Urinary bladder (tissue), 4 donors: ENCODE data around the gene SPATA13. TPM values are rescaled to one million over a fixed set of nuclear protein-coding genes. Genes with fewer than 3 reads are reported as not detected.
"Not testable (repeated sequence)": the region's sequence is repeated elsewhere in the genome, so short reads cannot be mapped to it uniquely, and the experiment has no call there.

Source experiments
- DNase-seq: peaks from one replicate; pipeline ENCODE4 v3.0.0-alpha.2; 2015; ENCODE audit errors: extremely low spot score
- H3K27ac ChIP-seq: one replicate; pipeline ENCODE4 v1.5.1; 2013; ENCODE audit warnings: low read depth, mild to moderate bottlenecking, moderate library complexity
- H3K36me3 ChIP-seq: one replicate; pipeline ENCODE4 v1.6.1; 2013; ENCODE audit warnings: mild to moderate bottlenecking, moderate library complexity; ENCODE audit not compliant: insufficient read depth
- H3K4me1 ChIP-seq: one replicate; pipeline ENCODE4 v1.6.1; 2013; ENCODE audit warnings: mild to moderate bottlenecking, moderate library complexity; ENCODE audit not compliant: insufficient read depth
- H3K4me3 ChIP-seq: one replicate; pipeline ENCODE4 v1.5.1; 2013; ENCODE audit warnings: low read depth, low read length
- WGBS: extraction: QIAGEN DNeasy Blood & Tissue Kit; methylation state at CpG from one replicate; pipeline ENCODE4 v1.1.7; 2013; 5-methylcytosine and 5-hydroxymethylcytosine counted together
- polyA plus RNA-seq: library from polyadenylated mRNA; stranded (reverse); fragments of 200-250 nt; gene quantifications from one replicate; pipeline ENCODE4 v1.2.3, GENCODE V29; 2013
- total RNA-seq: library from RNA; depleted of rRNA; stranded (reverse); fragments of >200 nt; gene quantifications from one replicate; pipeline ENCODE4 v1.2.3, GENCODE V29; 2014
- donor health status: healthy with polysubstance abuse.
- donor health status: healthy.

The SPATA13 gene
- total RNA-seq (13.6 TPM), polyA plus RNA-seq (5.8 TPM)

GRCh38 chr13:24160458-24161009 lies at the start of gene SPATA13:
Gene SPATA13, plus strand, starts transcription at chr13:24160720. Its CDS starts 62,210 bp downstream, at chr13:24222930.
- WGBS = under 1% methylated on average over 50 of the region's 50 CpGs
- peak; percentile 84 for DNase-seq

GRCh38 chr13:24112791-24113190 lies 47.7 kb upstream of the SPATA13 start:
- H3K36me3 ChIP-seq = no peaks in the 10 kb centered on the region
- no peaks in the 10 kb centered on the region for H3K4me1 ChIP-seq
- H3K27ac ChIP-seq = no peak overlapping the region
- no peak overlapping the region for H3K4me3 ChIP-seq
- DNase-seq = no peak
- 84% methylated on average over 5 of the region's 5 CpGs for WGBS

More at GRCh38 chr13:24160458-24161009, at the start of gene SPATA13:
- Histone ChIP-seq H3K4me3 (peak within 1 kb of the TSS; percentile 65), H3K36me3 (no peaks in the 10 kb centered on the region), H3K27ac (peak within 1 kb of the TSS; percentile 55), H3K4me1 (no peaks in the 10 kb centered on the region)

DNA sequence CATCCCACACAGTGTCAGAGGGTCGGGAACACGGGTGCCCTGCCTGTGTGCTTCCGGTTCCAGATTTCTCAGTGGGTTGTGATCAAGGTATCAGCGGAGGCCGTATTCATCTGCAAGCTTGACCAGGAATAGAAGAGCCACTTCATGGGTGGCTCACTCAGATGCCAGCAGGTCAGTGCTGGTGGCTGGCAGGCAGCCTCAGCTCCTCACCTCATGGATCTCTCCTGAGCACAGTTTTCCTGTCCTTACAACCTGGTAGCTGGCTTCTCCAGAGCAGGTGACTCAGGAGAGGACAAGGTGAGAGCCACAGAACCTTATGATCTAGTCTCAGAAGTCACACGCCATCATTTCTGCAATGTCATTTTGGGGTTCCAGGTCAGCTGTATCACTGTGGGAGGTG lies 44.8 kb upstream of the SPATA13 start:
- 97% methylated on average over 6 of the region's 6 CpGs for whole genome bisulfite sequencing
- Histone ChIP-seq H3K27ac (no peak overlapping the region), H3K4me1 (no peaks in the 10 kb centered on the region), H3K36me3 (no peaks in the 10 kb centered on the region), H3K4me3 (no peak overlapping the region)
- DNase-seq = no peak

GRCh38 chr13:24116131-24116530 lies 44.4 kb upstream of the SPATA13 start:
- WGBS = 93% methylated on average over 6 of the region's 6 CpGs
- no peak overlapping the region for H3K4me3 ChIP-seq
- H3K4me1 ChIP-seq = no peaks in the 10 kb centered on the region
- no peak overlapping the region for H3K27ac ChIP-seq
- H3K36me3 ChIP-seq = no peaks in the 10 kb centered on the region
- no peak for DNase-seq

DNA sequence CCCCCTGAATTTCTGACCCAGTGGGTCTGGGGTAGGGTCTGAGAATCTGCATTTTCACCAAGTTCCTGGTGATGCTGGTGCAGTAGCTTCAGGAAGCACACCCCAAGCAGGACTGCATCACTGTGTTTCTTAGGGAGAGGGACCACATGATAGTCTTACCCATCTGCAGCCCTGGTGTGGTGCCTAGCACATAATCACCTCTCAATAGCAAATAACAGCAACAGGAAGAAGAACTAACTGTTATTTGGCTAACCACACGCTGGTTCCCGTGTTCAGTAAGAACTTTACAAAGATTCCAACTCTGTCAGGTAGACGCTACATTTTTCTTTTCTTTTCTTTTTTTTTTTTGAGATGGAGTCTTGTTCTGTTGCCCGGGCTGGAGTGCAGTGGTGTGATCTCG lies 41.9 kb upstream of the SPATA13 start:
- DNase-seq = no peak
- 95% methylated on average over 5 of the region's 5 CpGs for WGBS
- H3K4me3 ChIP-seq = no peak overlapping the region
- H3K36me3 ChIP-seq = no peaks in the 10 kb centered on the region
- H3K4me1 ChIP-seq = no peaks in the 10 kb centered on the region
- no peak overlapping the region for H3K27ac ChIP-seq

DNA sequence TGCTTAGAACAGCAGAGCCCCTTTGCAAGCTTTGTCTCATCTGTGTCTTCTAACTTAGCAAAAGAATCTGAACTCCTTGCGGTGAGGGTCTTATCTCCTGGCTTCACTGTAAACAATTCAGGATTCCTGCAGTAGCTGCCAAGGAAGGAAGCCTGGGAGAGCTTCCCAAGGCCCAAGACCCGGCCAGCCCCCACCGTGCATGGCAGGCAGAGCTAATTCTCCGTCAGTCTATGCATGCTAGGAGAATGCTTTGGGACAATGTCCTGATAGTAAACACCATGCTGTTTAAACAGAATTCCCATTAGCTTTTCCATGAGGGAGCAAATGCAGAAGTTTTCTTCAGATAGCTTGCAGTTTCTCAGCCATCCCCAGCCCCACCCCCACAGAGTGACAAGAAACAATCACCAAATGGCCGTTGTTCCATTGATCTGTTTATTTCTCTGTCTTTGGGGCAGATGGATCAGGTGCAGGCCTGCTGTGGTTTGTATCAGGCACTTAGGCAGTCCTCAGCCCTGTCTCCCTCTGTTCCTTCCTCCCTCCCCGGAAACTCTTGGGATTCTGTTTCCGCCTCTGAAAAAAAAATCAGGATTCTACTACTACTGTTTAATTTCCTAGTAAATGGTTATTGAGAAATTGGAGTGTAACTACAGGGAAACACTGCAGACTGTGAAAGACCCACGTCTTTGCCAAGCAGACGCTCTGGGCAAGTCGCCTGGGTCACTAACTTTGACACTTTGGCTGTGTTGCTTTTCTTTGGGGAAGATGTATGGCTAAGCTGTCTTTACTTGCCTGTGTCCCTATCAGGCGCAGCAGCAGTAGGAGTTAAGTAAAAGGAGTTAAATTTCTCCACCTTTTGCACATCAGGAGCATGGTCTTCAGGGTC lies 40.7 kb upstream of the SPATA13 start:
- no peaks in the 10 kb centered on the region for H3K36me3 ChIP-seq
- no peak overlapping the region for H3K4me3 ChIP-seq
- WGBS = 34% methylated on average over 11 of the region's 11 CpGs
- DNase-seq = no peak
- no peaks in the 10 kb centered on the region for H3K4me1 ChIP-seq
- no peak overlapping the region for H3K27ac ChIP-seq

DNA sequence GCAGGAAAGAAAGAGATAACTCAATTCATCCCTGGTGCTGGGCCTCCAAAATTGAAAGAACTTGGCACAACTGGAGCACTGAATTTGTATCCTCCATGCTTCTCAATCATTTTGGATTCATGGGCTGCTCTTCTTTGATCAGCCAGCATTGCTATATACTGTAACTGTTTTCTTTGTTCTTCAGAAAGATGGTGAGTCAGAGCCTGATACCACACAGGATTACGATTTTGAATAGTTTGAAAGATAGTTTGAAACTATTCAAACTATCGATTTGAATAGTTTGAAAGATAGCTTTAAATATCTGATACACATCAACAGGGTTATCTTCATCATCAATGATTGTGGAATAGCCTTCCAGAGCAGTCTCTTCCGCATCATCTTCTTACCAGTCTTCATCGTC lies 38.5 kb upstream of the SPATA13 start:
- WGBS = 92% methylated on average over 4 of the region's 4 CpGs
- DNase-seq = not testable (repeated sequence)

GRCh38 chr13:24122569-24122968 lies 38.0 kb upstream of the SPATA13 start:
- H3K36me3 ChIP-seq = no peaks in the 10 kb centered on the region
- no peaks in the 10 kb centered on the region for H3K4me1 ChIP-seq
- no peak overlapping the region for H3K27ac ChIP-seq
- no peak for DNase-seq
- no peak overlapping the region for H3K4me3 ChIP-seq
- WGBS = 88% methylated on average over 5 of the region's 5 CpGs

More for the DNA sequence above, 38.5 kb upstream of the SPATA13 start:
- H3K4me3 ChIP-seq, H3K27ac ChIP-seq, H3K4me1 ChIP-seq, H3K36me3 ChIP-seq: not testable (repeated sequence)

- no peak for DNase-seq
- Histone ChIP-seq H3K4me3 (no peak overlapping the region), H3K4me1 (no peaks in the 10 kb centered on the region), H3K36me3 (no peaks in the 10 kb centered on the region), H3K27ac (no peak overlapping the region)
- WGBS = 79% methylated on average over 2 of the region's 2 CpGs
Measured at GRCh38 chr13:24123761-24124160, 36.8 kb upstream of the SPATA13 start.

GRCh38 chr13:24124789-24125476 lies 35.6 kb upstream of the SPATA13 start:
- no peaks in the 10 kb centered on the region for H3K36me3 ChIP-seq
- H3K4me1 ChIP-seq = no peaks in the 10 kb centered on the region
- no peak overlapping the region for H3K4me3 ChIP-seq
- 77% methylated on average over 9 of the region's 9 CpGs for WGBS
- DNase-seq = no peak
- H3K27ac ChIP-seq = no peak overlapping the region

DNA sequence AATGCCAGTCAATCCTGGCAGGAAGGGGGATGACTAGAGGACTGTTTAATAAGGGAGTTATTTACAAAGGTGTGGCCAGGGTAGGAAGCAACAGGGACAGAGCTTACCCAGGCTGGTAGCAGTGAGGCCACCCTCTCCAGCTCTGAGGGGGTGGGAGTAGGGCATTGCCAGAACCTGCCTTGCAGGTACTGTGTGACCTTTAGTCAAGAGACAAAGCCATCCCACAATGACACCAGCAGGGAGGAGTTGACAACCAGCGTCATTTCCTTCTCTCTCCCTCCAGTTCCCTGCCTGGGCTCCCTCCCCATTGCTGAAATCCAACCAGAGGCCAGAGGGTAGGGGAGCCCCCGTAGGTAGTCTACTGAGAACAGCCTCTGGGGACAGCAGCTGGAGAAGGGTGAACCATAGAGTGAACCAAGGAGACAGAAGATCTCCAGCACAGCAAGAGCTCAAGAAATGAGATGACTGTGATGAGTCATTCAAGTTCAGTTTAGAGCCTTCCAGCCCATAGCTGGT lies 33.3 kb upstream of the SPATA13 start:
- 77% methylated on average over 2 of the region's 2 CpGs for WGBS

GRCh38 chr13:24128112-24128511 lies 32.4 kb upstream of the SPATA13 start:
- WGBS = 92% methylated on average over 5 of the region's 5 CpGs
- no peak for DNase-seq
- H3K4me3 ChIP-seq = no peak overlapping the region

More for the DNA sequence above, 33.3 kb upstream of the SPATA13 start:
- Histone ChIP-seq H3K27ac (no peak overlapping the region), H3K4me3 (no peak overlapping the region), H3K36me3 (no peaks in the 10 kb centered on the region), H3K4me1 (no peaks in the 10 kb centered on the region)
- no peak for DNase-seq

DNA sequence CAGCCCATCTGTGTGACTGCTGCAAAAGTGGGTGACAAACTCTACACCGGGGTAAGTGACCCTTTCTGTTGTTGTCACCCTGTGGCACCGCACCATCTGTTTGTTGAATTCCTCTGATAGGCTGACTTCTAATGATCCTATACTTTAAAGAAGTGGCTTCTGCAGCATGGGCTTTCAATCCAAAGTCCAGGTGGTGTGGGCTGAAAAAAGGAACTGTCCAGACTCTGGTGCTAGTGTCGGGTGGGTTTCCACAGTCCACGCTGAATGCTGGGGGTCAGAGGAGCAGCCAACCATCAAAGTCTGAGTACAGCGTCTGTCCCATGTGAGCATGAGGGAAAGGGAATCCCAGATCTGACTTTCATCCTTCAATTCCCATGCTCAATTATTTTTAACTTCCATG lies 31.6 kb upstream of the SPATA13 start:
- Histone ChIP-seq H3K36me3 (no peaks in the 10 kb centered on the region), H3K4me1 (no peaks in the 10 kb centered on the region), H3K27ac (no peak overlapping the region), H3K4me3 (no peak overlapping the region)
- no peak for DNase-seq
- WGBS = 89% methylated on average over 5 of the region's 5 CpGs

More at GRCh38 chr13:24128112-24128511, 32.4 kb upstream of the SPATA13 start:
- H3K36me3 ChIP-seq = no peaks in the 10 kb centered on the region
- H3K27ac ChIP-seq = no peak overlapping the region
- H3K4me1 ChIP-seq = no peaks in the 10 kb centered on the region
